Measurements from ENCODE around the gene EMC6. TPM values are rescaled to one million over a fixed set of nuclear protein-coding genes. Genes with fewer than 3 reads are reported as not detected.
"Not testable (repeated sequence)": the region's sequence is repeated elsewhere in the genome, so short reads cannot be mapped to it uniquely, and the experiment has no call there.

Gene EMC6
- polyA plus RNA-seq, 1 donor from 2014 or later = 81.8 TPM

DNA sequence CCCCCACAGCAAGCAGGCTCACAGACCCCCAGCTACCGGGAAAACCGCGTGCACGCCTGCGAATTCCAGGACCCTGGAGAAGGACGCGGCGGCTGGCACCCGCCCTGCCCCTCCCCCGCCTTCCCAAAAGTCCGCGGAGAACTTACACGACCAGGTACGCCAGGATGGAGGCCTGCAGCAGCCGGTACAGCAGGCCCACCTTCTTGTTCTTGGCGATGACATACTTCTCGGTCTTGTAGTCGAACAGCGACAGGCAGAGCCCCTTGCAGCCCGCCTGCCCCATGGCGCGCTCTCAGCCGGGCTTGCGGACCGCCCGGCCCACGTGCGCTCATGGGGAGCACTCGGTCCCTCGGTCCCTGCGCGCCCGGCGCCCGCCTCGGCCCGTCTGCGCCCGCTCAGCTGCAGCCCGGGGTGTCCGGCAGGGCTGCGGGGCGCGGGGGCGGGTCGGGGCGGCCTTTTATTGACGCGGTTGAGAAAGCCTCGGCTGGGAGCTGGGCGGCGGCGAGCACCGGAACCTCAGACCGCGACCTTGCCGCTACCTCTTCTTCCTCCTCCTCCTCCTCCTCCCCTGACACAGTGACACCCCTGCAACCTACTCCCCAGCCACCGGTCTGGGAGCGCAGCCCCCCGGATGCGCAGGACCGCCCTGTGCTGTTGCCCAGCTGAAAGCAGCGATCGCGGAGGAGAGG lies 27.3 kb downstream of the EMC6 start, which contains the start of gene P2RX5:
Gene P2RX5 (minus strand): TSS at position 433 of the 689 bp plus-strand sequence. CDS start 150 bp downstream, at position 283.
- H3K27me3 Mint-ChIP-seq = no peaks in the 10 kb centered on the region
- peak within 1 kb of the TSS; percentile 96 to 100 (median 98) for H3K4me3 Mint-ChIP-seq
- H3K36me3 Mint-ChIP-seq = peaks cover 6% of the 10 kb centered on the region
- H3K4me1 Mint-ChIP-seq = peaks cover 0 to 27% (median 19%) of the 10 kb centered on the region in 3 donors
- peak within 1 kb of the TSS; percentile 93 to 98 (median 93) for H3K27ac Mint-ChIP-seq
- no peaks in the 10 kb centered on the region for H3K9me3 Mint-ChIP-seq

DNA sequence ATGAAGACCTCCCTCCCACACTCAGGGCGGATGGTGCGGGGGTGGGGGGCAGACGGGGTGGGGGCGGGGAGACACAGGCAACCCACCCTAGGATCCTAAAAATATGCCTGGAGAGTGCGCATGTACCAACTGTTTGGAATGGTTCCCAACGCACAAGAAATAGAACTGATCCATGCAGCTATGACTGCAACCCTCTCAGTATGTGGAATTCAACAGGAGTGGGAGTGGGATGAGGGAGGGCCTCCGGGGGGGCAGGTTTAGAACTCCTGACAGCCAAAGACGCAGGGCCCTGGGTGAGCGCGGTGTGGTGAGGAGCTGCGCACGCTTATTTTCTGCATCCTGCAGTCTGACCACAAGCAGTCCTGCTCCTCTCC lies 28.5 kb downstream of the EMC6 start:
- H3K4me3 Mint-ChIP-seq = peak overlapping the region in 3 of 4 donors; percentile 52 to 99 (median 96)
- peaks cover 0 to 17% (median 13%) of the 10 kb centered on the region in 3 donors for H3K4me1 Mint-ChIP-seq
- H3K27me3 Mint-ChIP-seq = no peaks in the 10 kb centered on the region
- peak overlapping the region in 1 of 3 donors; percentile 93 for H3K27ac Mint-ChIP-seq
- H3K9me3 Mint-ChIP-seq = no peaks in the 10 kb centered on the region
- H3K36me3 Mint-ChIP-seq = peaks cover 5% of the 10 kb centered on the region

DNA sequence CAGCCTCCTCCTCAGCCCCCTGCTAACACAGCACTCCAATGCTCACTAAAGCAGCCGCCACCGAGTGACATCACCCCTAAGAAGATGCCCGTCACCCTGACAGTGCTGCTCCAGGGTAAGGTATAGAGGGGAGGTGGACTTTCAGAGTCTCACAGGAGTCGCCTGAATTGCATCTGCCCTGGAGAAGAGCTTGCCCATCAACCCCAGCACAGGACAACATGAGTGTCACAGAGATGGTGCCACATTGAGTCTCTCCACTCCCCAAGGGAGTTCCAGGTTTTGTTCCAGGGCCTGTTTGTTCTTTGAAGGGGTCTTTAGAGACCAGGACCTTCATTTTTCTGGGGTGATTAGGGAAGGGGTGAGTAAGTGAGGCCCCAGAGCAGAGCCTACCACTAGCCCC lies 29.5 kb downstream of the EMC6 start:
- peaks cover 4 to 14% (median 12%) of the 10 kb centered on the region in 3 donors for H3K4me1 Mint-ChIP-seq
- no peaks in the 10 kb centered on the region for H3K27me3 Mint-ChIP-seq
- peak overlapping the region in 3 of 4 donors; percentile 12 to 57 (median 33) for H3K4me3 Mint-ChIP-seq
- H3K9me3 Mint-ChIP-seq = peaks cover 0 to 4% (median 2%) of the 10 kb centered on the region in 3 donors
- peaks cover 5% of the 10 kb centered on the region for H3K36me3 Mint-ChIP-seq
- H3K27ac Mint-ChIP-seq = peak overlapping the region in 1 of 3 donors; percentile 72

DNA sequence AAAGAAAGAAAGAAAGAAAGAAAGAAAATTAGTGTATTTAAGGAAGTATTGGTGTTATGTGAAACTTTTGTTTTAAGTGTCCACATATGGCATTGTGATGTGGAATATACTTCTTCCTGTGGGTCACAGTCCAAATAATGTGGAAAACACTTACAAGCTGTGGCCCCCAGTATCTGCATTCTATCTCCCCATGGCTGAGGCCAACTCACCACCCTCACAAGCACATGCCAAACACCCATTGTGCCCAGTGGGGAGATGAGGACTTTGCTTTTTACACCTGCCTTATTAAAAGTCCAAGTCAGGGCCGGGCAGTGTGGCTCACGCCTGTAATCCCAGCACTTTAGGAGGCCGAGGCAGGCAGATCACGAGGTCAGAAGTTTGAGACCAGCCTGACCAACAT lies 31.3 kb downstream of the EMC6 start:
- H3K36me3 Mint-ChIP-seq = peaks cover 7% of the 10 kb centered on the region
- peaks cover 0 to 4% (median 2%) of the 10 kb centered on the region in 3 donors for H3K9me3 Mint-ChIP-seq
- no peaks in the 10 kb centered on the region for H3K27me3 Mint-ChIP-seq
- H3K4me3 Mint-ChIP-seq = peak overlapping the region in 1 of 4 donors; percentile 12
- peaks cover 4 to 11% (median 9%) of the 10 kb centered on the region in 3 donors for H3K4me1 Mint-ChIP-seq
- H3K27ac Mint-ChIP-seq = no peak overlapping the region

DNA sequence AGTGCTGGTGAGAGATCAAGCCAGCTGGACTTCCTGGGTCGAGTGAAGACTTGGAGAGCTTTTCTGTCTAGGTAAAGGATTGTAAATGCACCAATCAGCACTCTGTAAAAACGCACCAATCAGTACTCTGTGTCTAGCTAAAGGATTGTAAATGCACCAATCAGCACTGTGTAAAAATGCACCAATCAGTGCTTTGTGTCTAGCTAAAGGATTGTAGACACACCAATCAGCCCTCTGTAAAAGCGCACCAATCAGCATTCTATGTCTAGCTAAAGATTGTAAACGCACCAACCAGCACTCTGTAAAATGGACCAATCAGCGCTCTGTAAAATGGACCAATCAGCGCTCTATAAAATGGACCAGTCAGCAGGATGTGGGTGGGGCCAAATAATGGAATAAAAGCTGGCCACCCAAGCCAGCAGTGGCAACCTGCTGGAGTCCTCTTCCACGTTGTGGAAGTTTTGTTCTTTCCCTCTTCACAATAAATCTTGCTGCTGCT lies 33.5 kb downstream of the EMC6 start:
- not testable (repeated sequence) for H3K9me3 Mint-ChIP-seq, H3K36me3 Mint-ChIP-seq, H3K27me3 Mint-ChIP-seq
- Mint-ChIP-seq H3K4me1 (peaks cover 10 to 13% (median 10%) of the 10 kb centered on the region in 3 donors), H3K4me3 (peak overlapping the region in 1 of 4 donors; percentile 60), H3K27ac (peak overlapping the region in 1 of 3 donors; percentile 62)

DNA sequence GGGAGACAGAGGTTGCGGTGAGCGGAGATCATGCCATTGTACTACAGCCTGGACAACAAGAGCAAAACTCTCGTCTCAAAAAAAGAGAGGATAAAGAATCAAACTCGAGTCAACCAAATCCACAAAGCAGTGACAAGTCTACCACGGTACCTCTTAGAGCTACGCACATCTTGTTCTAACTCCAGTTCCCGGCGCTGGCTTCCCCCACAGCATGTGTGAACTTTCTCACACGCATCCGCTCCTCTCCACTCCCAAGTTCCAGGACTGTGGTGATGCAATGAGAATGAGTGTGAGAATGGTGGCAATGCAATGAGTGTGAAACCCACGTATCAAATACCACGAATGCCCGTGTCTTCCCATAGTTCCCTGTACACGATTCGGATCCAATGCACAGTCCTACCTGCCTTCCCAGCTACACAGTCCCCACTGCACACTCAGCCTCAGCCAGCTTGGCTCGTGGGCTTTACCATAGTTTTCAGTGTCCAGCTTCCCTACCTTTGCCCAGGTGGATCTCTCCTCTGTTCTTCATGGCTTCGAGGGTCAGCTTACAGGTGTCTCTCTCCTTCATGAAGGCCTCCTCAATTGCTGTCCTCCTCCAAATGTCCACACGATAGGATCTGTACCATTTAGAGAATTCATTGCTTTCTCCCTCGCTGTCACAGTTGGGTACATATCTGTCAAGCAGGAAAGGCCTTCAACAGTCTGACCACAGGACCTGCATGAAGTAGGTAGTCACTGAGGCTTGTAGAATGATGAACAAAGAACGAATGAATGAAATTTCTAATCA lies 36.5 kb downstream of the EMC6 start:
- Mint-ChIP-seq H3K4me1 (peaks cover 18 to 25% (median 21%) of the 10 kb centered on the region in 3 donors), H3K27me3 (no peaks in the 10 kb centered on the region), H3K9me3 (peaks cover 0 to 4% (median 2%) of the 10 kb centered on the region in 3 donors), H3K4me3 (no peak overlapping the region), H3K27ac (peak overlapping the region; percentile 19 to 64 (median 59)), H3K36me3 (peaks cover 4% of the 10 kb centered on the region)

DNA sequence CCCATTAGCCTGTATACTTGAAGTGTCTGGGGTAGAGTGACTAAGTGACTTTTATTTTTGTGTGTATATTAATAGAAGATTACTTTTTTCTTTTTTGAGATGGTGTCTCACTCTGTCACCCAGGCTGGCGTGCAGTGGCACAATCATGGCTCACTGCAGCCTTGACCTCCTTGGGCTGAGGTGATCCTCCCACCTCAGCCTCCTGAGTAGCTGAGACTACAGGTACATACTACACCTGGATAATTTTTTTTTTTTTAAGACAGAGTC lies 37.0 kb downstream of the EMC6 start:
- not testable (repeated sequence) for H3K36me3 Mint-ChIP-seq, H3K4me3 Mint-ChIP-seq, H3K9me3 Mint-ChIP-seq, H3K27me3 Mint-ChIP-seq
- Mint-ChIP-seq H3K4me1 (peaks cover 21 to 28% (median 21%) of the 10 kb centered on the region in 3 donors), H3K27ac (peak overlapping the region in 1 of 3 donors; percentile 64)

DNA sequence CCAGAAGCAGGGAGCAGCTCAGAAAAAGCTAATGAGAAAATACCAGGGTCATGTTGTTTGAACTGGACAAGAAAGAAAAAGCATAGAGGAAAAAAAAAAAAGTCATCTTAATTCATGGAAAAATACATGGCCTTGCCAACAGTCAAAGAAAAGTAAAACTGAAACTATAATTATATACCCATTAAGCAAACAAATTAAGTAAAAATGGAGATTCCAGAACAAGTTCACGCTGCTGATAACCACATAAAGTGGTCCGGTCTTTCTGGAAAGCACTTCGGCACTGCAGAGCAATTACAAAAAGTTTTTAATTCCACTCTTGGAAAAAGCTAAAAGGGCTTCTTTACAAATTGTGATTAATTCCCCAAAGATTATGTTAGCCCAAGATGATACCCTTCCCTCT lies 39.8 kb downstream of the EMC6 start:
- peaks cover 3% of the 10 kb centered on the region for H3K36me3 Mint-ChIP-seq
- peak overlapping the region in 2 of 3 donors; percentile 77 to 84 for H3K27ac Mint-ChIP-seq
- H3K4me1 Mint-ChIP-seq = peaks cover 36 to 46% (median 37%) of the 10 kb centered on the region in 3 donors
- H3K27me3 Mint-ChIP-seq = no peaks in the 10 kb centered on the region
- H3K9me3 Mint-ChIP-seq = no peaks in the 10 kb centered on the region
- H3K4me3 Mint-ChIP-seq = peak overlapping the region in 3 of 4 donors; percentile 11 to 79 (median 76)

DNA sequence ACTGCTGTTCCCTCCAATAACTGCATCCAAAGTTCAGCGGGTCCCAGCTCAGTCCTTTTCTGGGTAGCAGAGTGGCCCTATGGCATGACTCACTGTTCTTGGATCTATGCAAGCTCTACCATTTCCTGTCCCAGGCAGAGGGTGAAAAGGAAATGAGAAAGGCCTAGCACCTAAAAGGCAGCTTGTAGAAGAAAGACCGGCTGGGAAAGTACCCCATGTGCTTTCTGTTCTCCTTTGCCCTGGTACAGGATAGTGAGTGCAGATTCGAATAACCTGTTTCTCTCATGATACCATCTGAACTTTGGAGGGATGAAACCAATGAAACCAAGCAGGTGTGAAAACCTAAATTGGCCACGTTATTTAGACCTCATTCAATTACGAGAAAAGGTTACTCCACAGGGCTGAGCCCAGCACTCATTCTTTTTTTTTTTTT lies 42.4 kb downstream of the EMC6 start:
- Mint-ChIP-seq H3K27ac (peak overlapping the region; percentile 82 to 97 (median 84)), H3K4me3 (peak overlapping the region; percentile 66 to 86 (median 81)), H3K9me3 (no peaks in the 10 kb centered on the region), H3K36me3 (peaks cover 2% of the 10 kb centered on the region), H3K27me3 (no peaks in the 10 kb centered on the region), H3K4me1 (peaks cover 38 to 40% (median 38%) of the 10 kb centered on the region in 3 donors)

DNA sequence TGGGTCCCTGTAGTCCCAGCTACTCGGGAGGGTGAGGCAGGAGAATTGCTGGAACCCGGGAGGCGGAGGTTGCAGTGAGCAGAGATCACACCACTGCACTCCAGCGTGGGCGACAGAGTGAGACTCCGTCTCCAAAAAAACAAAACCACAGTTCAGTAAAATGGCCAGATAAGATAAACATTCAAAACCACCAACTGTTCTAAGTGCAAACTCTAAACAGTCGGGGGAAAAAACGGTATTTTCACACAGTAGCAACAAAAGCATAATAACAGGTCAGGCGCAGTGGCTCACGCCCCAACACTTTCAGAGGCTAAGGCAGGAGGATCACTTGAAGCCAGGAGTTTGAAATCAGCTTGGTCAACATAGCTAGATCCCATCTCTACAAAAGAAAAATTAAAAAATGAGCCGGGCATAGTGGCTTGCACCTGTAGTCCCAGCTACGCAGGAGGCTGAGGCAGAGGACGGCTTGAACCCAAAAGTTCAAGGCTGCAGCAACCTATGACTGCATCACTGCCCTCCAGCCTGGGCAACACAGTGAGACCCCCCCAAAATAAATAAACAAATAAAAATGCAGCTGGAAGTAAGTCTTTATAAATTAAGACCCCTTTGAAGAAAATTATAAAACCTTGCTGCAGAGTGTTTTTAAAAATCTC lies 44.3 kb downstream of the EMC6 start:
- peaks cover 6% of the 10 kb centered on the region for H3K36me3 Mint-ChIP-seq
- peaks cover 43 to 50% (median 48%) of the 10 kb centered on the region in 3 donors for H3K4me1 Mint-ChIP-seq
- no peaks in the 10 kb centered on the region for H3K9me3 Mint-ChIP-seq
- H3K27me3 Mint-ChIP-seq = no peaks in the 10 kb centered on the region
- peak overlapping the region; percentile 21 to 82 (median 54) for H3K27ac Mint-ChIP-seq
- H3K4me3 Mint-ChIP-seq = peak overlapping the region in 3 of 4 donors; percentile 19 to 86 (median 48)

DNA sequence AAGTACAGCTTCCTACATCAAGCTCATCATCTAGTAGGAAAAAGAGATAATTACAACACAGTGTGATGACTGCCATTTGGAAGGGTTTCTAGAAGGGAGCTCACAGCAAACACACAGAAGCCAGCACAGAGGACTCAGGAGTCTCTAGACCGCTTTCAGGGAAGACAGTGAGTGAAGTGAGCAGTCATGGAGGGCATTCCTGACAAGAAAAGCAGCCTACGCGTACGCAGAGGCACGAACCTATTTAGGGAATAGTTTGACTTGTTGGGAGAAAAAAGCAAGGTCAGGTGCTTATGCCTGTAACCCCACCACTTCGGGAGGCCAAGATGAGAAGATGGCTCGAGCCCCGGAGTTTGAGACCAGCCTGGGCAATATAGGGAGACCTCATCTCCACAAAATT lies 46.7 kb downstream of the EMC6 start:
- peak overlapping the region in 2 of 4 donors; percentile 47 to 67 for H3K4me3 Mint-ChIP-seq
- peaks cover 6% of the 10 kb centered on the region for H3K36me3 Mint-ChIP-seq
- no peaks in the 10 kb centered on the region for H3K9me3 Mint-ChIP-seq
- peak overlapping the region in 1 of 3 donors; percentile 71 for H3K27ac Mint-ChIP-seq
- peaks cover 38 to 48% (median 40%) of the 10 kb centered on the region in 3 donors for H3K4me1 Mint-ChIP-seq
- no peaks in the 10 kb centered on the region for H3K27me3 Mint-ChIP-seq

DNA sequence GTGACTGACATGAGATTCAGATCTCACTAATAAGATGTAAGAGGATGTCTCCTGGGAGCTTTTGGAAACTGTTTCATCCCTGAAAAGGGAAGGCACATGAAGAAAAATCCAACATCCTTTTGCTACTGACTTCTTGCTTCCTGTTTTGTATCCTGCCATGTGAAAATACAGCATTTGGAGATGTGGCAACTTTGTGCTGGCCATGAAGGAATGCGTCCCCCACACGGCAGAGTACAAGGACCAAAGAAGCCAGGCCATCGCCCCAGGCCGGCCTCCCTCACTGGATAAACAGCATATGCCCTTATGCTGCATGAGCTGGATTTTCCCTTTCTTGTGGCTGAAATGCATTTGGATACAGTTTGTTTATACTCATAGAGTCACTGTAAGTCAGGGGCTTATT lies 49.6 kb downstream of the EMC6 start:
- H3K4me3 Mint-ChIP-seq = peak overlapping the region in 2 of 4 donors; percentile 50 to 60
- no peaks in the 10 kb centered on the region for H3K9me3 Mint-ChIP-seq
- no peaks in the 10 kb centered on the region for H3K27me3 Mint-ChIP-seq
- H3K36me3 Mint-ChIP-seq = peaks cover 5% of the 10 kb centered on the region
- peak overlapping the region in 1 of 3 donors; percentile 30 for H3K27ac Mint-ChIP-seq
- H3K4me1 Mint-ChIP-seq = peaks cover 30 to 38% (median 38%) of the 10 kb centered on the region in 3 donors

DNA sequence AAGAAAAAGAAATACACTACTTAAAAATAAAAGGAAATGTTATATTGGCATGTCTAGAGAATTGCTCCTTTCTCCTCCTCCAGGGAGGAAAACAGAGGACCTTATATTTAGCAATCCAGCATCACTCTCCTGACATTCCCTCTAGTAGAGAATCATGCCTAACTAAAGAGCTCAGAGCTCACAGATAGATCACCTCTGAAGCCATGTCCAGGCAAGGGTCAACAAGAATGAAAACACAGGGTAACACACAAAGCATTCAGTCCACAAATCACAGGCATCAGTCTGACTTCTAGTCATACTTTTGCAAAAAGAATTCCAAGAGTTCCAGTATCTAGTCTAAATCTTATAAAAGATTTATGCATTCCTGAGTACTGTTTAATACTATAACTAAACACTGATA lies 50.7 kb downstream of the EMC6 start:
- Mint-ChIP-seq H3K4me3 (peak overlapping the region in 1 of 4 donors; percentile 16), H3K9me3 (no peaks in the 10 kb centered on the region), H3K27ac (no peak overlapping the region), H3K4me1 (peaks cover 30 to 38% (median 38%) of the 10 kb centered on the region in 3 donors), H3K27me3 (no peaks in the 10 kb centered on the region), H3K36me3 (peaks cover 5% of the 10 kb centered on the region)
